NCI-H2107 (cell line): Measurements from ENCODE around the gene RIMBP3C.
"Not testable (repeated sequence)": the region's sequence is repeated elsewhere in the genome, so short reads cannot be mapped to it uniquely, and the experiment has no call there.

Experiments used
- DNase-seq: peaks from one replicate; lab custom pipeline; 2025; lab: John Stamatoyannopoulos, UW

Gene RIMBP3C

DNA sequence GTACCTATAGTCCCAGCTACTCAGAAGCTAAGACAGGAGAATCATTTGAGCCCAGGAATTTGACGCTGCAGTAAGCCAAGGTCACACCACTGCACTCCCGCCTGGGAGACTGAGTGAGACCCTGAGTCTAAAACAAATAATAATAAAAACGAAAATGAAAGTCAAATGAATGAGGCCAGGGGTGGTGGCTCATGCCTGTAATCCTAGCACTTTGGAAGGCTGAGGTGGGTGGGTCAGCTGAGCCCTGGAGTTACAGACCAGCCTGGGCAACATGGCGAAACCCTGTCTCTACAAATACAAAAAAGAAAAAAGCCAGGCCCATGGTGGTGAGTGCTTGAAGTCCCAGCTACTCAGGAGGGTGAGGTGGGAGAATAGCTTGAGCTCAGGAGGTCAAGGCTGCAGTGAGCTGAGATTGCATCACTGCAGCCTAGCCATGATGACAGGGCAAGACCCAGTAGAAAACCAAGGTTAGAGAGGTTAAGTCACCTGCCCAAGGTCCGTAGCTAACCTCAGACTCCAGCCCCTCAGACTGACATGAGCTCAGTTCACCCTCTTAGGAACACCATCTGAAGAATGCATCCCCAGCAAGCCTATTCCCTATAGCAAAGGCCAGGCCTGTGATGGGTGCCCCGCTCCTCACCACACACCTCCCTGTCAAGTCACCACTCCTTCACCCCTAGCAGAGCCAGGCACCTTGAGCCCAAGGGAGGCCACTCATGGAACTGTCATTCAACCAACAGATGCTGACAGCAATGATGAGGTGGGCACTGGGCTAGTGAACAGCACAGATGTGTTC is 24.4 kb downstream of the RIMBP3C start:
- DNase-seq, result not testable (repeated sequence)

DNA sequence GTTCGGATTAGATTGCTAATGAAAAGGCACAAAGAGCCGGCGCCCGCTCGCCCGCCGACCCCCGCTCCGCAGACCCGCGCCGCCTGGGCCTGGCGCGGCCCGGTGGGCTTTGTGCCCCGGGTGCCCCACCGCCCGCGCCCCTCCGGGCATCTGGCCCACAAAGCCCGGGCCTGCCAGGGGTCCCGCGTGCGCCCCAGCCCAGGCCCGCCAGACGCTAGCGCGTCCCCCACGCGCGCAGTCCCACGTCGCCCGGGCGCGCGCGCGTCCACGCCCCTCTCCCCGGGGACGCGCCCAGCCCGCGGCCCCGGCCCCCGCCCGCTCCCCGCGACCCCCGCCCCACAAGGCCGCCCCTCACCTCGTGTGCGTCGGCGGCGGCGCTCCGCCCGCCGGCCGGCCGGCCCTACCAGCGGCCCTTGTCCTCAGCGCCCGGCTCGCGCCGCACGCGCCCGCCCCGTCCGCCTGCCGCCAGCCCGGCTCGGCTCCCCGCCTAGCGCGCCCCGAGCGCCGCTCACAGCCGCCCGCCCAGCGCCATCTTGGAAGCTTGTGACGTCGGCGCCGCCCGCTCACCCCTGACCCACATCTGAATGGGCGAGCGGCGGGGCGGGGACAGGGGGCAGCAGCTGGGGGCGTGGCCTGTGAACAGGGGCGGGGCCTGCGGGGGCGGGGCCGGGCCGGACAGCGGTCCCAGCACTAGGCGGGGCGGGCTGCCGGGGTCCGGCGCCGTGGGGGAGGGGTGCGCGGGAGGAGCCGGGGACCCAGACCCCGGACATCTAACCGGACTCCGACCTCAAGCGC is 34.1 kb downstream of the RIMBP3C start:
- not testable (repeated sequence) for DNase-seq

DNA sequence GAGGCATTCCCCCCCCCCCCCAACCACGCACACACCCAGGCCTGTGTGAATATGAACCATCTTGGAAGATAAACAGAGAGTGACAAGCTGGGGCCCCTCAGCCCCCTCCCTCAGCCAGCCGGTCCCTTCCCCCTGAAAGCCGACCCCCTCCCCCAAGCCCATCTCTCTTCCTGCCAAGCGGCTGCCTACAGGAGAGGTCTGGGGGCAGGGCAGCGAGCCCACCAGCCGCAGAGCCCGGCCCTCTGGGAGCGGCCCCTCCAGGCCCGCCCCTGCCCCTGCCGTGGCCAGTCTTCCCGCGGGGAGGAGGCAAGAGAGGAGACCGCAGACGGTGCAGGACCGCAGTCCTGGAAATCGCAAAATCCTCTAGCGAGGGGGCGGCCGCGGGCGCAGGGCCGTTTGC is 34.7 kb downstream of the RIMBP3C start:
- not testable (repeated sequence) for DNase-seq

DNA sequence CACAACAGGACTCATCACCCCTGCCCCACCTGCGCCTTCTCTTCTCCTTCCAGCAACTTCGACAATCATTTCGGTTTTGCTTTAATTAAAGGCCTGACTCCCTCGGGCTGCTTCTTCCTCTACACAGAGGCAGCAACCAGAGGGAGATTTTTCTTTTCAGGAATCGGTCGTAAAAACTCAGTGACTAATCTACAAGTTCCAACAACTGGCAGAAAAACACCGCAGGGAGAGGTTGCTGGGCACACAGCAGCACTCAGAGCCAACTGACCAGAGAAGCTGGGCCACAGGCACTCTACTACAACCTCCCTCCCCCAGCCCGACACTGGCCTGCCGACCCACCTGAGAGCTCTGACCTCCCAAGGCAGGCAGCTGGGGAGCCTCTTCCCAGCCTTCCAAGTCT is 36.0 kb downstream of the RIMBP3C start:
- DNase-seq, result not testable (repeated sequence)

DNA sequence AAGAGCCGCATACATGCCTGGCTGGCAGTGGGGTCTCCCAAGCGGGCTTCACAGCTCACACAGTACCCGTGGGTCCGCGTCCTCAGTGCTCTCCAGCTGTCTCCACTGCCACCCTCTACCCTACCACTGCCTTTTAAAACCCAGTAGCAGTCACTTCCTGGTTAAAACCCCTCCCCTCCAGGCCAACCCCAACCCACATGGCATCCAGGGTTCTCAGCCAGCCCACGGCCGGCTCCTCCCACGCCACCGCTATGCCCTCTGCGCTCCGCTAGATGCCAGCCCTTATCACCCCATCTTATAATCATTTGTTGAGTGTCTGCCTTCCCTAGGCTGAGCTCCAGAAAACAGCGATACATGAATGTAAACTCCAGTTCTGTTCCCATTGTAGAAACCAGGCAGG is 37.1 kb downstream of the RIMBP3C start:
- DNase-seq, result not testable (repeated sequence)

DNA sequence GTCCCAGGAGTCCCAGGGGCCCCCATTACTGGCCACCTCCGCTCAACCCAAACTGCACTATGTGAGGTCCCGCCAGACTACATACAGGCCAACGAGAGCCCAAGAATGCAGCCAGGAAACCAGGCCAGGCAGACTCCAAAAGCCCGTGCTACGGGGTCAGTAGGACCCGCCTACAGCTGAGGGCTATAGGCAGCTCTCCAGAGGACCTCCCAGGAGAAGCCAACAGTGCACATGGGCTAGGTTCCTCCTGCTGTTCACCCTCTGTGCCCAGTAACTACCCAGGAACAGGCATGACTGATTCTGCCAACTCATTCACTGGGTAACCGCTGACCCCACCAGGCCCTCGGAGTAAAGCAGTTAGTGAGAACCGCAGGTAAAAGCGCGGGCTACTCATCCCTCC is 39.2 kb downstream of the RIMBP3C start:
- DNase-seq, result not testable (repeated sequence)

DNA sequence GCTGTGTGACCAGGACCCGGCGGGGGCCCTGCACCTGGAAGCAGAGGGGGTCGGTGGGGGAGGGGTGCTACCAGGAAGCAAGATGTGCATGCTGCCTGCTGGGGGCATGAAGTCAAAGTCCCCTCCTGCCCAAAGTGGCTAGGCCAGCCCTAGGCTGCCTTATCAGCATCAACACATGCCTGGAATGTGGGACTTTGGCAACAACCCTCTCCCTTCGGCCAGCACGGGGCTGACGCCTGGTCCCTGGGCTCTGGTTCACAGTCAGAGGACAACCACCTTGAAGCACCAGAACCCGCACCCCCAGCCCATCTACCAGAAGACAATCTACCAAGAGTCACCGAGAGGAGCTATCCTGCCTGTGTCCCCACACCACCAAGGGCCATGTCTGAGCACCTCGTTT is 40.9 kb downstream of the RIMBP3C start:
- DNase-seq, result not testable (repeated sequence)

DNA sequence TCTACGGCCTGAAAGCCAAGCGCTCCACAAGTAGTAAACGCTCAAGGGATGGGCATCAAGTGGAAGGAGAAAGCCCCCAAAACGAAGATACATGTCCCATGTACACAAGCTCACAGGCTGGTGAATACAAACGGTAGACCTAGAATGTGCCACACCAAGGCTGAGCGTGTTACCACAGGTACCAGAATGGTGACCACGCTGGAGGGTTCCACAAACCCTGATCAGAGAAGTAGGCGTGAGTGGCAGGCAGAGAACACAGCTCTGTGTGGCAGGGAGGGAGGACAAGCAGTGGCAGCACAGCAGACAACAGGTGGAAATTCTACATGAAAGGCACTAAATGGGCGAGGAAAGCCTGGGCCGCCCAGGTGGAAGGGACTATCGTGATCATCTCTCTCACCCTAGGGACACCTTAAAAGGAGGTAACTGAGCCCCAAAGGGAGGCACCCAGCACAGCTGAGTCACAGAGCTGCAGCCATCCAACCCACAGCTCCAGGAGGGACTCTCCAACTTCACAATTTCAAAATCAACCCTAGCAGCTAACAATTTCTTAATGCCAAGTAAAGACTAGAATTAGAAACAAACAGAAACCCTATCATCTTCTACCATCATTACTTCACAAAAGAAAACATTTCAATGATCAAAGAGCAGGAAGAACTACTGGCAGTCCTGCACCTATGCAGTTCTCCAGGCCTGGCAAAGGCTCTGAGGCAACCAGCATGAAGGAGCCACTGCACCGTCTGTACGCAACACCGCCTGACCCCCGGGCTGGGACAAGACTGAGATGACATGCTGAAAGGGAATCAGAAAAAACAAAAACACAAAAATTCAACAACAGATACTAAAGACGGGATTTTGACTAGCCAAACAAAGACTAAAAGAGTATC is 51.4 kb downstream of the RIMBP3C start:
- not testable (repeated sequence) for DNase-seq

DNA sequence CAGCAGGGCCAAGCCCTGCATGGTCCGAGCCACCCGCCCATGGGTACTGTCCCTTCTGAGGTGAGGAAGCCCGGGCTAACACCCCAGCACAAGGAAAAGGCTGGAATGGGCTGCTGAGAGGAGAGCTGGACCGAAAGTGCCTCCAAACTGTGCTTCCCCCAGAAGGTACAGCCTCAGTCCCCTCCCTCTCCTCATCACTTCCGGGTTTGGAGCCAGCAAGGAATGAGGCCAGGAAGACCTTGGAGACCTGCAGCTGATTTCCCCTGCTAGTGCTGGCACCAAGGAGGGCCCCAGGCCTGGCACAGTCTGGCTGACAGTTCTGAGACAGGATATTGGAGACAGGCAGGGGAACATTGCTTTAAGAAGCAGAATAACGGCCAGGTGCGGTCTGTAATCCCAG is 52.8 kb downstream of the RIMBP3C start:
- not testable (repeated sequence) for DNase-seq

DNA sequence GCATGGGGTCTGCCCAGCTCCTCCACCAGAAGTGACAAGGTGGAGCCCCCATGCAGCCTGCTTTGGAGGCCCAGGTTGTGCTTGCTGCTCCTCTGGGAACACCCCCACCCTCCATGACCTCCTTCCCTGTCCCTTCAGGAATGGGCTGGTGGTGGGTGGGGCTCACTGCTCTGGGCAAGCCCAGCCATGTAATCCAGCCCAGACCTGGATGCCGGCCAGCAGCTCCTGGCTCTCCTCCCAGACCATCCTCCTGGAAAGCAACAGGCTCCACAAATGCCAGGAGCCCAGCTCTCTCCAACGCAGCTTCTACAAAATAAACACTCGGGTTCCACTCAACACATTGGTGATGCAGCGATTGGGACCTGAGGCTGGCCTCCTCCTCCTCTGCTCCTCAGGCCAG is 53.3 kb downstream of the RIMBP3C start:
- DNase-seq, result not testable (repeated sequence)
